HuH-7 (cell line): Measurements from ENCODE around the gene PRR15L.
"Not testable (repeated sequence)": the region's sequence is repeated elsewhere in the genome, so short reads cannot be mapped to it uniquely, and the experiment has no call there.

ENCODE experiments used
- DNase-seq: peaks from one replicate; pipeline ENCODE4 v3.0.0; 2011; ENCODE audit warnings: low spot score

Gene PRR15L

GRCh38 chr17:47957591-47958490, at the start of gene PRR15L:
PRR15L (minus strand) TSS chr17:47957883; CDS start chr17:47953234, 4,649 bp downstream.
- peak; percentile 39 for DNase-seq

- DNase-seq: no peak
Measured at GRCh38 chr17:48006936-48007709, 49.4 kb upstream of the PRR15L start.

- no peak for DNase-seq
Measured at GRCh38 chr17:48004983-48005382, 47.3 kb upstream of the PRR15L start.

GRCh38 chr17:48003417-48004151, 45.9 kb upstream of the PRR15L start:
- no peak for DNase-seq

- DNase-seq: no peak
Measured at GRCh38 chr17:48002916-48003416, 45.3 kb upstream of the PRR15L start.

GRCh38 chr17:48002266-48002915, 44.7 kb upstream of the PRR15L start:
- no peak for DNase-seq

GRCh38 chr17:48001657-48002056, 44.0 kb upstream of the PRR15L start:
- DNase-seq: not testable (repeated sequence)

- DNase-seq: no peak
Measured at GRCh38 chr17:48001197-48001596, 43.5 kb upstream of the PRR15L start.

- peak; percentile 55 for DNase-seq
Measured at GRCh38 chr17:47999582-47999981, 41.9 kb upstream of the PRR15L start.

GRCh38 chr17:47998044-47998443, 40.4 kb upstream of the PRR15L start:
- DNase-seq: no peak

- no peak for DNase-seq
Measured at GRCh38 chr17:47997586-47997985, 39.9 kb upstream of the PRR15L start.

- no peak for DNase-seq
Measured at GRCh38 chr17:47996201-47996600, 38.5 kb upstream of the PRR15L start.

- DNase-seq: no peak
Measured at GRCh38 chr17:47995241-47995935, 37.7 kb upstream of the PRR15L start.

GRCh38 chr17:47994724-47995123, 37.0 kb upstream of the PRR15L start:
- DNase-seq: no peak

- no peak for DNase-seq
Measured at GRCh38 chr17:47993964-47994363, 36.3 kb upstream of the PRR15L start.

GRCh38 chr17:47993031-47993564, 35.4 kb upstream of the PRR15L start:
- DNase-seq: no peak

GRCh38 chr17:47992216-47992615, 34.5 kb upstream of the PRR15L start:
- DNase-seq: no peak

GRCh38 chr17:47990962-47991731, 33.5 kb upstream of the PRR15L start:
- DNase-seq: no peak

- DNase-seq: no peak
Measured at GRCh38 chr17:47989700-47990099, 32.0 kb upstream of the PRR15L start.

GRCh38 chr17:47989159-47989558, 31.5 kb upstream of the PRR15L start:
- no peak for DNase-seq
